Measurements from ENCODE around the gene LSAMP. TPM values are rescaled to one million over a fixed set of nuclear protein-coding genes. Genes with fewer than 3 reads are reported as not detected.

Gene LSAMP
- not detected in 2 replicates for total RNA-seq (2011; cell fraction: chromatin; rRNA removed; ENCODE audit: low replicate concordance)
- total RNA-seq (2011; cell fraction: nucleolus; rRNA removed) = not detected in 2 replicates
- not detected in 2 replicates for total RNA-seq (2011; cell fraction: nucleoplasm; rRNA removed)
- not detected in 2 replicates for total RNA-seq (2014; rRNA removed)
- not detected in 2 replicates for total RNA-seq (2014; rRNA removed; fragmentation: Illumina TruSeq; extraction: Trizol)
- total RNA-seq (2015; rRNA removed; fragmentation: Illumina TruSeq; extraction: Trizol) = not detected in 2 replicates
- total RNA-seq (2021) = 0.09 TPM in 1 of 2 replicates, not detected in the other
- polyA plus RNA-seq (2011; rRNA removed) = not detected in 2 replicates
- not detected in 2 replicates for polyA plus RNA-seq (2011; cell fraction: cytosol; rRNA removed)
- polyA plus RNA-seq (2011; cell fraction: nucleus; rRNA removed) = not detected in 2 replicates
- 0.03 TPM in 1 of 2 replicates, not detected in the other for polyA plus RNA-seq (2012)
- not detected in 2 replicates for polyA plus RNA-seq (2014; fragmentation: Illumina TruSeq; extraction: Trizol)
- under 1 TPM in 1 of 2 experiments, not detected in 1; 0.11 TPM for polyA plus RNA-seq (2014; fragmentation: Nextera tagmentation; extraction: Ambion mirVana)
- not detected in 2 replicates for polyA plus RNA-seq (2014; rRNA removed)
- not detected in 2 replicates for polyA minus RNA-seq (2011; rRNA and poly(A)+ RNA removed)
- polyA minus RNA-seq (2011; cell fraction: cytosol; rRNA and poly(A)+ RNA removed) = not detected in 2 replicates
- not detected in 2 replicates for polyA minus RNA-seq (2011; cell fraction: nucleus; rRNA and poly(A)+ RNA removed)
- percentile 9 among the genes with signal in this experiment for Bru-seq, nascent RNA
- percentile 4 among the genes with signal in this experiment for BruChase-seq, experiment 1, labeled RNA remaining after a 2-hour chase
- BruChase-seq, experiment 2, labeled RNA remaining after a 6-hour chase = percentile 4 among the genes with signal in this experiment
- long read RNA-seq, experiment 1, partial matches to known transcripts = 1 of 6 reads
- long read RNA-seq, experiment 1, other reads (novel, unspliced or antisense) = 5 of 6 reads
- long read RNA-seq, experiment 2, partial matches to known transcripts = 0 of 11 reads
- long read RNA-seq, experiment 2, other reads (novel, unspliced or antisense) = 11 of 11 reads
- long read RNA-seq, experiment 3 = 0 reads

DNA sequence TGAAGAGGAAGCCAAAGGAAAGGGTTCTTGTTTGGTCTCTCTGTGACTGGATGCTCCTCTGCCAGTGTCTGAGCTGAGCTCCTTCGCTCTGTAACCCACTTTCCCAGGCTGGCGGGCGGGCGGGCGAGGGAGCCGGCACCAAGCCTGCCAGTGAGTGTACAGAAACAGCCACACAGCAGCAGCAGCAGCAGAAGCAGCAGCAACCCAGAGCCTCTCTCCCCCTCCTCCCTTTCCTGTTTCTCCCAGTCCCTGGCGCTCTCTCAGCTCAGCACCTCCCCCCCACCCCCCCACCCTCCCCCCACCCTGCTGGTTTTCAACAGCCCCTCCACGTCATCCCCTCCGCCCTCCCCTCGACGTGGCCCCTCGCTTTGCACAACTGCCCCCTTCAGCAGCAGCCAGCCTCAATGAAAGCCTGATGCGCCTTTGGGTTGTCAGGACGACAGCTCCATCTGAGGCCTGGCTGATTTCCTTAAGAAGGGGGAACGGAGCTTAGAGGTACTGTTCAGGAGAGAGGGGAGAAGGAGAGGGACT, at the start of gene LSAMP:
Gene LSAMP, minus strand, starts transcription at position 177 of the 531 bp plus-strand sequence.
- no peaks in the 10 kb centered on the region for H3K79me2 ChIP-seq (ENCODE audit: control insufficient read depth, insufficient read depth, low read length)
- no peaks in the 10 kb centered on the region for H4K20me1 ChIP-seq (replicated peaks; ENCODE audit: control insufficient read depth, insufficient read depth, low read length)
- no peaks in the 10 kb centered on the region for H3K27me3 ChIP-seq (ENCODE audit: control insufficient read depth in 2 of 2, insufficient read depth in 2 of 2, low read length in 2 of 2)
- in situ Hi-C loops (cut with MboI) (no loop called here), intact Hi-C loops (cut with micrococcal nuclease) (no loop called here)
- no peaks in the 10 kb centered on the region for H3K9me3 ChIP-seq (replicated peaks; ENCODE audit: control insufficient read depth, insufficient read depth, low read depth, low read length)
- ChIA-PET CTCF (ENCODE audit: low intra/inter-chr PET ratio) (no interaction called here), POLR2A (no interaction called here)
- no peak within 1 kb of the TSS for H3K4me2 ChIP-seq (ENCODE audit: insufficient read depth, low read length)
- no peak within 1 kb of the TSS for H2AFZ ChIP-seq (ENCODE audit: low read depth, low read length)
- FAIRE-seq = no peak
- DNase-seq (ENCODE audit: extremely low read depth in 1 of 4, low spot score in 3 of 4) = no peak
- no peak within 1 kb of the TSS for H3K27ac ChIP-seq (ENCODE audit: extremely low read depth, low read depth, low read length)
- no peaks in the 10 kb centered on the region for H3K4me1 ChIP-seq (replicated peaks in 1 of 2; ENCODE audit: control insufficient read depth in 2 of 2, insufficient read depth in 2 of 2, low read length in 2 of 2)
- BruUV-seq (replicated peaks) = no TSS peak
- no peak within 1 kb of the TSS for H3K9ac ChIP-seq (ENCODE audit: insufficient read depth in 1 of 2, low read depth in 2 of 2, low read length in 2 of 2)
- TF ChIP-seq ZBED1 (IDR thresholded peaks at IDR 0.05) (no peak), SMAD2 (IDR thresholded peaks at IDR 0.05; ENCODE audit: low read depth, low read length) (no peak), RFX7 (CRISPR knock-in tag; IDR thresholded peaks at IDR 0.05) (no peak), ZNF717 (CRISPR knock-in tag; IDR thresholded peaks at IDR 0.05) (no peak)
- no peaks in the 10 kb centered on the region for H3K9me1 ChIP-seq (ENCODE audit: control insufficient read depth, insufficient read depth, low read length)
- no peak for ATAC-seq
- no peak within 1 kb of the TSS for H3K4me3 ChIP-seq
- no peaks in the 10 kb centered on the region for H3K36me3 ChIP-seq (ENCODE audit: control insufficient read depth, insufficient read depth, low read length)
- WGBS (ENCODE audit: insufficient coverage, low coverage, missing lambda C conversion rate) = 0% methylated on average over 10 of the region's 15 CpGs
